ENCODE data around the gene PPM1B. TPM values are rescaled to one million over a fixed set of nuclear protein-coding genes. Genes with fewer than 3 reads are reported as not detected.

Gene PPM1B
- total and polyA plus RNA-seq, 2 donors (not counting 1 experiment from before 2014, with no cell fraction given): 15.3 to 81.4 TPM

GRCh38 chr2:44190526-44190925, 21.9 kb downstream of the PPM1B start:
- Histone ChIP-seq H3K9ac (ENCODE audit: low read length) (no peak overlapping the region), H2AFZ (ENCODE audit: insufficient read depth, low read depth, low read length, poor library complexity, severe bottlenecking) (no peak overlapping the region), H3K4me1 (ENCODE audit: control insufficient read depth in 2 of 2, insufficient read depth in 2 of 2, low read length in 2 of 2) (peaks cover 42 to 55% of the 10 kb centered on the region in 2 donors), H3K4me3 (ENCODE audit: control extremely low read depth in 1 of 5, extremely low read depth in 1 of 5, insufficient read depth in 1 of 5, low read depth in 2 of 5, low read length in 4 of 5) (no peak overlapping the region), H3K27ac (ENCODE audit: low read length in 2 of 2) (no peak overlapping the region), H4K20me1 (ENCODE audit: control insufficient read depth, insufficient read depth, low read length, poor library complexity, severe bottlenecking) (peaks cover 93% of the 10 kb centered on the region), H3K79me2 (ENCODE audit: control insufficient read depth, insufficient read depth, low read length) (peaks cover 100% of the 10 kb centered on the region), H3K36me3 (replicated peaks in 1 of 2; ENCODE audit: control extremely low read depth in 1 of 2, control insufficient read depth in 1 of 2, extremely low read depth in 1 of 2, insufficient read depth in 2 of 2, low read length in 1 of 2) (no peaks in the 10 kb centered on the region), H3K27me3 (replicated peaks in 1 of 4; ENCODE audit: control extremely low read depth in 1 of 4, control insufficient read depth in 3 of 4, insufficient read depth in 4 of 4, low read length in 3 of 4) (no peaks in the 10 kb centered on the region), H3K9me3 (ENCODE audit: control extremely low read depth in 1 of 3, control insufficient read depth in 2 of 3, insufficient read depth in 1 of 3, low read length in 2 of 3) (peaks cover 0 to 4% (median 0%) of the 10 kb centered on the region in 3 donors), H3K4me2 (replicated peaks; ENCODE audit: low read depth, low read length, poor library complexity, severe bottlenecking) (no peak overlapping the region)
- DNase-seq (no peak), ATAC-seq (ENCODE audit: low read depth) (no peak)
- no CpG with 5 or more reads among the region's 3 CpGs for WGBS (ENCODE audit: insufficient coverage)
- Mint-ChIP-seq H3K9me3 (ENCODE audit: insufficient read depth) (no peaks in the 10 kb centered on the region), H3K27me3 (no peaks in the 10 kb centered on the region), H3K4me3 (no peak overlapping the region), H3K27ac (no peak overlapping the region), H3K4me1 (peaks cover 56% of the 10 kb centered on the region)
- no peak for TF ChIP-seq EZH2 (IDR thresholded peaks at IDR 0.05; ENCODE audit: borderline replicate concordance, insufficient read depth, low read depth, low read length, poor library complexity, severe bottlenecking)
- ChIA-PET CTCF (interaction anchor here (0.7 kb wide), 1 partner anchor 117 kb away, joined by 3 read pairs; no protein-coding TSS in a partner anchor), POLR2A (no interaction called here)
- intact Hi-C loops (cut with micrococcal nuclease): loop anchor here (10.0 kb wide), 1 partner anchor 1124 kb away; no protein-coding TSS in a partner anchor

DNA sequence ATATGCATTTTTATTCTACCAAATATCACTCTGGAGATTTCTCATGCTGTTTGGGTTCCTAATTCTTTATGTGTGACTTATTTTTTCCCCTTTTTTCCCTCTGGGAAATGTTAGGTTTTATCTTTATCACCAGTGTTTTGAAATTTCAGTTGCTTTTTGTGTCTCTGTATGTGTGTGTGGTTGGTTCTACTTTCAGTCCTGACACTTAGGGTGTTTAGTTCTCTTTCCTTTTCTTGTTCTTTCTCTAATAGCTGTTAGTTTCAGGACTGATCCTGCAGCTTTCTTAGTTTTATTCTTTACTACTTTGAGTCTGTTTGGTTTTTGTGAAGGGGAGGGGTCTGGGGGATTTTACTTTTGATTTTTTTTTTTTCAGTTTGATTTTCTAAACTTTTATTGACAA, 23.1 kb downstream of the PPM1B start:
- H3K4me1 ChIP-seq (ENCODE audit: control insufficient read depth in 2 of 2, insufficient read depth in 2 of 2, low read length in 2 of 2): peaks cover 31 to 43% of the 10 kb centered on the region in 2 donors
- Mint-ChIP-seq H3K27ac (peak overlapping the region; percentile 2), H3K4me3 (peak overlapping the region; percentile 15), H3K4me1 (peaks cover 54% of the 10 kb centered on the region), H3K9me3 (ENCODE audit: insufficient read depth) (no peaks in the 10 kb centered on the region), H3K27me3 (no peaks in the 10 kb centered on the region)
- TF ChIP-seq CTCF (IDR thresholded peaks at IDR 0.05): no peak
- no peak for TF ChIP-seq EZH2 (IDR thresholded peaks at IDR 0.05; ENCODE audit: borderline replicate concordance, insufficient read depth, low read depth, low read length, poor library complexity, severe bottlenecking)
- DNase-seq (no peak), ATAC-seq (ENCODE audit: low read depth) (no peak)
- peaks cover 98% of the 10 kb centered on the region for H4K20me1 ChIP-seq (ENCODE audit: control insufficient read depth, insufficient read depth, low read length, poor library complexity, severe bottlenecking)
- peaks cover 100% of the 10 kb centered on the region for H3K79me2 ChIP-seq (ENCODE audit: control insufficient read depth, insufficient read depth, low read length)
- POLR2A ChIA-PET: no interaction called here
- H3K27me3 ChIP-seq (replicated peaks in 1 of 4; ENCODE audit: control extremely low read depth in 1 of 4, control insufficient read depth in 3 of 4, insufficient read depth in 4 of 4, low read length in 3 of 4): no peaks in the 10 kb centered on the region
- no peak overlapping the region for H3K4me3 ChIP-seq (ENCODE audit: control extremely low read depth in 1 of 5, extremely low read depth in 1 of 5, insufficient read depth in 1 of 5, low read depth in 2 of 5, low read length in 4 of 5)
- H3K9ac ChIP-seq (ENCODE audit: low read length): no peak overlapping the region
- CTCF ChIA-PET: no interaction called here
- no peak overlapping the region for H2AFZ ChIP-seq (ENCODE audit: insufficient read depth, low read depth, low read length, poor library complexity, severe bottlenecking)
- H3K4me2 ChIP-seq (replicated peaks; ENCODE audit: low read depth, low read length, poor library complexity, severe bottlenecking): peak overlapping the region; percentile 36
- intact Hi-C loops (cut with micrococcal nuclease): loop anchor here (10.0 kb wide), 1 partner anchor 1123 kb away; no protein-coding TSS in a partner anchor
- H3K9me3 ChIP-seq (ENCODE audit: control extremely low read depth in 1 of 3, control insufficient read depth in 2 of 3, insufficient read depth in 1 of 3, low read length in 2 of 3): peaks cover 0 to 4% (median 0%) of the 10 kb centered on the region in 3 donors
- H3K27ac ChIP-seq (ENCODE audit: low read length in 2 of 2): no peak overlapping the region
- no peaks in the 10 kb centered on the region for H3K36me3 ChIP-seq (replicated peaks in 1 of 2; ENCODE audit: control extremely low read depth in 1 of 2, control insufficient read depth in 1 of 2, extremely low read depth in 1 of 2, insufficient read depth in 2 of 2, low read length in 1 of 2)
